GM12878 (cell line): ENCODE results near the gene PLCG2.

Source experiments
- BHLHE40 ChIP-seq, 2 experiments: fragments of 450-650 bp in 1 of 2; IDR thresholded peaks; 2 replicates each; pipeline ENCODE4 v1.6.1; 2011 to 2017; ENCODE audit warnings: low read depth in 2 of 2, borderline replicate concordance in 1 of 2, improper control_type of control experiment in 1 of 2, low read length in 1 of 2, mild to moderate bottlenecking in 1 of 2
- CHD1 ChIP-seq: IDR thresholded peaks from 2 replicates; pipeline ENCODE4 v1.6.1; 2012; ENCODE audit warnings: low read depth, low read length, improper control_type of control experiment
- CREB1 ChIP-seq: IDR thresholded peaks from 2 replicates; pipeline ENCODE4 v1.6.1; 2012; ENCODE audit warnings: low read depth, mild to moderate bottlenecking, inconsistent platforms
- GABPA ChIP-seq: IDR thresholded peaks from 2 replicates; pipeline ENCODE4 v1.6.1; 2014; ENCODE audit warnings: antibody characterized with exemption, low read depth, mild to moderate bottlenecking, inconsistent platforms
- JUNB ChIP-seq: IDR thresholded peaks from 2 replicates; pipeline ENCODE4 v1.6.1; 2016; ENCODE audit warnings: antibody characterized with exemption, mild to moderate bottlenecking
- JUND ChIP-seq: IDR thresholded peaks from 2 replicates; pipeline ENCODE4 v1.6.1; 2012; ENCODE audit warnings: low read depth, mild to moderate bottlenecking, low read length, improper control_type of control experiment, moderate library complexity
- MTA2 ChIP-seq: fragments of 450-650 bp; IDR thresholded peaks from 2 replicates; pipeline ENCODE4 v1.6.1; 2016; ENCODE audit warnings: low read depth, mild to moderate bottlenecking, moderate library complexity
- MXI1 ChIP-seq: fragments of 150-350 bp; IDR thresholded peaks from 2 replicates; pipeline ENCODE4 v1.6.1; 2011; ENCODE audit warnings: low read depth, mild to moderate bottlenecking, inconsistent platforms, low read length, improper control_type of control experiment
- RCOR1 ChIP-seq: conservative IDR thresholded peaks from 2 replicates; pipeline ENCODE4 v1.6.1; 2012; ENCODE audit warnings: low read depth, low read length, improper control_type of control experiment
- SREBF2 ChIP-seq: IDR thresholded peaks from 2 replicates; pipeline ENCODE4 v1.6.1; 2012; ENCODE audit warnings: mild to moderate bottlenecking, low read length
- SRF ChIP-seq, 2 experiments: IDR thresholded peaks; 2 replicates each; pipeline ENCODE4 v1.6.1; 2011; ENCODE audit warnings: low read depth in 2 of 2, low read length in 2 of 2, mild to moderate bottlenecking in 1 of 2, moderate library complexity in 1 of 2
- TF ChIP-seq, protein P1 (sequence below): IDR thresholded peaks from 2 replicates; pipeline ENCODE4 v1.6.1; 2012; ENCODE audit warnings: mild to moderate bottlenecking, low read depth, low read length
- TF ChIP-seq, protein P2 (sequence below): fragments of 450-650 bp; IDR thresholded peaks from 2 replicates; pipeline ENCODE4 v1.6.1; 2018; ENCODE audit warnings: borderline replicate concordance, mild to moderate bottlenecking; ENCODE audit not compliant: partially characterized antibody
- TF ChIP-seq, protein P3 (sequence below), 3 experiments: IDR thresholded peaks in 2 of 3; conservative IDR thresholded peaks in 1 of 3; 2 replicates each; pipeline ENCODE4 v1.5.1; 2011; ENCODE audit warnings: low read depth in 3 of 3, low read length in 3 of 3, mild to moderate bottlenecking in 3 of 3, control low read depth in 2 of 3, moderate library complexity in 2 of 3, inconsistent platforms in 1 of 3, mixed read lengths in 1 of 3; ENCODE audit not compliant: control insufficient read depth in 2 of 3, insufficient read depth in 1 of 3; ENCODE audit errors: extremely low read depth in 1 of 3

DNA sequence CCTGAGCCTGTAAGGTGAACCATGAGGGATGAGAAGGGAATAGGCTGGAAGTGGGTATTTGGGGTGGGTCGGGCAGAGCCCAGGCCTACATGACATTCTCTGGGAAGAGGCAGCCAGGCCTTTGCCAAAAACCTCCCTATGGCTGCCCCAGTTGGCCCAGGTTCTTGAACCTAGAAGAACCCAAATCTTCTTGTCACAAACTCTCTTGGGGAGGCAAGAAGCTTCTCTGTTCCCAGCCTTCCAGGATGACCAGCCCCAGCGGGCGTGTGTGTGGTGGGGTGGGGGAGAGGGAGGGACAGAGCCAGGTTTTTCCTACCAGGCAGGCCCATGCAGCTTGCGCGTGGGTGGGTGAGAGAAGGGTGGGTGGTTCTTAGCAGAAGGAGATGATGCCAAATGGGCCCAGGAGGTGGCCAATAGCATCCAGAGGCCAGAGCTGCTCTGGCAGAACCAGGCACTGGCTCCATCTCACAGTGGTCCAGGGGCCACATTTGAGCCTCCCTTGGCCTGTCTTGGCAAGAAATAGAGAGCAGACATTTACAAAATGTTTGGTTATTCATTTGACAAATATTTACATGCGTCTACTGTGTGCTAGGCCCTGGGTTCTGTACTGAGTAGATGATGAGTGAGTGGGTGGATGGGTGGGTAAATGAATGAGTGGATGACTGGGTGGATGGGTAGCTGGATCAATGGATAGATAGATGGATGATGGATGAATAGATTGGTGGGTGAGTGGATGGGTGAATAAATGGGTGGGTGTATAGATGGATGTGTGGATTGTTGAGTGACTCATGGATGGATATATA is 44.3 kb upstream of the PLCG2 start:
- TF ChIP-seq CREB1 (no peak), BHLHE40 (IDR thresholded peaks at IDR 0.05; ENCODE audit: borderline replicate concordance in 1 of 2, low read depth in 2 of 2, low read length in 1 of 2) (no peak), MXI1 (no peak), RCOR1 (no peak), GABPA (no peak), JUNB (no peak), SREBF2 (no peak), SRF (IDR thresholded peaks at IDR 0.05; ENCODE audit: low read depth in 2 of 2, low read length in 2 of 2) (no peak), JUND (no peak), CHD1 (no peak), MTA2 (no peak)
- TF ChIP-seq, protein P1, sequence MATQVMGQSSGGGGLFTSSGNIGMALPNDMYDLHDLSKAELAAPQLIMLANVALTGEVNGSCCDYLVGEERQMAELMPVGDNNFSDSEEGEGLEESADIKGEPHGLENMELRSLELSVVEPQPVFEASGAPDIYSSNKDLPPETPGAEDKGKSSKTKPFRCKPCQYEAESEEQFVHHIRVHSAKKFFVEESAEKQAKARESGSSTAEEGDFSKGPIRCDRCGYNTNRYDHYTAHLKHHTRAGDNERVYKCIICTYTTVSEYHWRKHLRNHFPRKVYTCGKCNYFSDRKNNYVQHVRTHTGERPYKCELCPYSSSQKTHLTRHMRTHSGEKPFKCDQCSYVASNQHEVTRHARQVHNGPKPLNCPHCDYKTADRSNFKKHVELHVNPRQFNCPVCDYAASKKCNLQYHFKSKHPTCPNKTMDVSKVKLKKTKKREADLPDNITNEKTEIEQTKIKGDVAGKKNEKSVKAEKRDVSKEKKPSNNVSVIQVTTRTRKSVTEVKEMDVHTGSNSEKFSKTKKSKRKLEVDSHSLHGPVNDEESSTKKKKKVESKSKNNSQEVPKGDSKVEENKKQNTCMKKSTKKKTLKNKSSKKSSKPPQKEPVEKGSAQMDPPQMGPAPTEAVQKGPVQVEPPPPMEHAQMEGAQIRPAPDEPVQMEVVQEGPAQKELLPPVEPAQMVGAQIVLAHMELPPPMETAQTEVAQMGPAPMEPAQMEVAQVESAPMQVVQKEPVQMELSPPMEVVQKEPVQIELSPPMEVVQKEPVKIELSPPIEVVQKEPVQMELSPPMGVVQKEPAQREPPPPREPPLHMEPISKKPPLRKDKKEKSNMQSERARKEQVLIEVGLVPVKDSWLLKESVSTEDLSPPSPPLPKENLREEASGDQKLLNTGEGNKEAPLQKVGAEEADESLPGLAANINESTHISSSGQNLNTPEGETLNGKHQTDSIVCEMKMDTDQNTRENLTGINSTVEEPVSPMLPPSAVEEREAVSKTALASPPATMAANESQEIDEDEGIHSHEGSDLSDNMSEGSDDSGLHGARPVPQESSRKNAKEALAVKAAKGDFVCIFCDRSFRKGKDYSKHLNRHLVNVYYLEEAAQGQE, result no peak
- TF ChIP-seq, protein P2, sequence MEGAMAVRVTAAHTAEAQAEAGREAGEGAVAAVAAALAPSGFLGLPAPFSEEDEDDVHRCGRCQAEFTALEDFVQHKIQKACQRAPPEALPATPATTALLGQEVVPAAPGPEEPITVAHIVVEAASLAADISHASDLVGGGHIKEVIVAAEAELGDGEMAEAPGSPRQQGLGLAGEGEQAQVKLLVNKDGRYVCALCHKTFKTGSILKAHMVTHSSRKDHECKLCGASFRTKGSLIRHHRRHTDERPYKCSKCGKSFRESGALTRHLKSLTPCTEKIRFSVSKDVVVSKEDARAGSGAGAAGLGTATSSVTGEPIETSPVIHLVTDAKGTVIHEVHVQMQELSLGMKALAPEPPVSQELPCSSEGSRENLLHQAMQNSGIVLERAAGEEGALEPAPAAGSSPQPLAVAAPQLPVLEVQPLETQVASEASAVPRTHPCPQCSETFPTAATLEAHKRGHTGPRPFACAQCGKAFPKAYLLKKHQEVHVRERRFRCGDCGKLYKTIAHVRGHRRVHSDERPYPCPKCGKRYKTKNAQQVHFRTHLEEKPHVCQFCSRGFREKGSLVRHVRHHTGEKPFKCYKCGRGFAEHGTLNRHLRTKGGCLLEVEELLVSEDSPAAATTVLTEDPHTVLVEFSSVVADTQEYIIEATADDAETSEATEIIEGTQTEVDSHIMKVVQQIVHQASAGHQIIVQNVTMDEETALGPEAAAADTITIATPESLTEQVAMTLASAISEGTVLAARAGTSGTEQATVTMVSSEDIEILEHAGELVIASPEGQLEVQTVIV, result no peak
- TF ChIP-seq, protein P3, sequence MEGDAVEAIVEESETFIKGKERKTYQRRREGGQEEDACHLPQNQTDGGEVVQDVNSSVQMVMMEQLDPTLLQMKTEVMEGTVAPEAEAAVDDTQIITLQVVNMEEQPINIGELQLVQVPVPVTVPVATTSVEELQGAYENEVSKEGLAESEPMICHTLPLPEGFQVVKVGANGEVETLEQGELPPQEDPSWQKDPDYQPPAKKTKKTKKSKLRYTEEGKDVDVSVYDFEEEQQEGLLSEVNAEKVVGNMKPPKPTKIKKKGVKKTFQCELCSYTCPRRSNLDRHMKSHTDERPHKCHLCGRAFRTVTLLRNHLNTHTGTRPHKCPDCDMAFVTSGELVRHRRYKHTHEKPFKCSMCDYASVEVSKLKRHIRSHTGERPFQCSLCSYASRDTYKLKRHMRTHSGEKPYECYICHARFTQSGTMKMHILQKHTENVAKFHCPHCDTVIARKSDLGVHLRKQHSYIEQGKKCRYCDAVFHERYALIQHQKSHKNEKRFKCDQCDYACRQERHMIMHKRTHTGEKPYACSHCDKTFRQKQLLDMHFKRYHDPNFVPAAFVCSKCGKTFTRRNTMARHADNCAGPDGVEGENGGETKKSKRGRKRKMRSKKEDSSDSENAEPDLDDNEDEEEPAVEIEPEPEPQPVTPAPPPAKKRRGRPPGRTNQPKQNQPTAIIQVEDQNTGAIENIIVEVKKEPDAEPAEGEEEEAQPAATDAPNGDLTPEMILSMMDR (IDR thresholded peaks at IDR 0.05 in 2 of 3, conservative IDR thresholded peaks at IDR 0.05 in 1 of 3; ENCODE audit: control insufficient read depth in 2 of 3, extremely low read depth in 1 of 3, insufficient read depth in 1 of 3, low read depth in 3 of 3, low read length in 3 of 3), result no peak
